Mononuclear cell (primary cell): ENCODE data around the gene WFDC1. TPM values are rescaled to one million over a fixed set of nuclear protein-coding genes. Genes with fewer than 3 reads are reported as not detected.

Experiments
- H3K27me3 ChIP-seq: 2 replicates; pipeline ENCODE4 v1.6.0; 2011; ENCODE audit warnings: low read length, control low read depth; ENCODE audit not compliant: insufficient read depth
- H3K4me1 ChIP-seq: 2 replicates; pipeline ENCODE4 v1.5.1; 2011; ENCODE audit warnings: mild to moderate bottlenecking, low read length, control low read depth; ENCODE audit not compliant: insufficient read depth
- H3K4me3 ChIP-seq: 2 replicates; pipeline ENCODE4 v1.5.1; 2011; ENCODE audit warnings: mild to moderate bottlenecking, low read length, moderate library complexity
- H3K9me3 ChIP-seq: 2 replicates; pipeline ENCODE4 v1.5.1; 2011; ENCODE audit warnings: low read depth, mild to moderate bottlenecking, control low read depth, low read length
- total RNA-seq: library from RNA; depleted of rRNA; stranded (reverse); fragments of >200 nt; gene quantifications from one replicate; pipeline ENCODE4 v1.2.3, GENCODE V29; 2012

The WFDC1 gene
- total RNA-seq, 1 donor: 0.10 TPM

DNA sequence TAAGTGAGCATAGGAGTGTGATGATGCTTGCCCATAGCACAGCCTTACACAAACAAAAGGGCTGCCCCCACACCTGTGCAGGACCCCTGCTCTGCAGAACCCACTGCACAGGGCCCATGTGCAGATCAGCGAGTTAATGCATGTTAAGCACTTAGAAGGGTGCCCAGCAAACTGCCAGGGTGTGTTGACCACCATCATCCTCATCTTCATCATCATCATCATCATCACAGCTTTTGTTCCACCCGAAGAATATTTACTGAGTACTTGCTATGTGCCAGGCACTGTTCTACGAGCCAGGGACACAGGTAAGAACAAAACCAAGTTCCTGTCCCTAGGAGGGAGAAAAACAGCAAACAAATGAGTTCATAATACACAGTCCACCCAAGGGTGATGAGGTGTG lies 11.9 kb downstream of the WFDC1 start:
- Histone ChIP-seq H3K27me3 (no peaks in the 10 kb centered on the region), H3K4me1 (no peaks in the 10 kb centered on the region), H3K4me3 (no peak overlapping the region), H3K9me3 (no peaks in the 10 kb centered on the region)

- H3K27me3 ChIP-seq: peaks cover 4% of the 10 kb centered on the region
- H3K9me3 ChIP-seq: no peaks in the 10 kb centered on the region
- no peaks in the 10 kb centered on the region for H3K4me1 ChIP-seq
Measured at GRCh38 chr16:84307209-84307954, 12.7 kb downstream of the WFDC1 start.

GRCh38 chr16:84308120-84308519 lies 13.4 kb downstream of the WFDC1 start:
- Histone ChIP-seq H3K4me3 (no peak overlapping the region), H3K9me3 (no peaks in the 10 kb centered on the region), H3K27me3 (peaks cover 5% of the 10 kb centered on the region), H3K4me1 (no peaks in the 10 kb centered on the region)

More at GRCh38 chr16:84307209-84307954, 12.7 kb downstream of the WFDC1 start:
- no peak overlapping the region for H3K4me3 ChIP-seq

GRCh38 chr16:84310642-84311041 lies 16.0 kb downstream of the WFDC1 start:
- H3K9me3 ChIP-seq: no peaks in the 10 kb centered on the region
- no peaks in the 10 kb centered on the region for H3K4me1 ChIP-seq
- no peak overlapping the region for H3K4me3 ChIP-seq
- peaks cover 5% of the 10 kb centered on the region for H3K27me3 ChIP-seq

DNA sequence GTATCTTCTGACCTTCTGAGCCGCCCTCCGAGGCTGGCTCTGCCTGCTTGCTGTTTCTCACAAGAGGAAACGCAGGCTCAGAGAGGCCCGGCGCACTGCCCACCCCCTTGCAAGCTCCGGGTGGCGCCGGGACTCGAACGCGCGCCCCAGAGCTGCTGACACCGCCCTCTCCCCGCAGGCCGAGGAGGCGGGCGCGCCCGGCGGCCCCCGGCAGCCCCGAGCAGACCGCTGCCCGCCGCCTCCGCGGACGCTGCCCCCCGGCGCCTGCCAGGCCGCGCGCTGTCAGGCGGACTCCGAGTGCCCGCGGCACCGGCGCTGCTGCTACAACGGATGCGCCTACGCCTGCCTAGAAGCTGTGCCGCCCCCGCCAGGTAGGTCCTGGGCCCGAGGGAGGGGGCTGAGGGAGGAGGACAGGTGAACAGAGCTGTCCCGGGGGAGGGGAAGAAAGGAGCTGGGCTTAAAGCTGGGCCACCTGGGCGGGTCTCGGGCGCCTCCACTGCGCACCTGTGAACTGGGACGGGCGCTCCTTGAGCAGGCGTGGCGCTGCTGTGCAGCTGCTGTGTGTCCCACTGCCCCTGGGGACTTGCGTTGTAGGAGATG lies 18.2 kb downstream of the WFDC1 start:
- H3K4me1 ChIP-seq: no peaks in the 10 kb centered on the region
- no peak overlapping the region for H3K4me3 ChIP-seq
- H3K9me3 ChIP-seq: no peaks in the 10 kb centered on the region
- peaks cover 5% of the 10 kb centered on the region for H3K27me3 ChIP-seq

GRCh38 chr16:84313921-84314320 lies 19.2 kb downstream of the WFDC1 start:
- Histone ChIP-seq H3K9me3 (no peaks in the 10 kb centered on the region), H3K4me1 (no peaks in the 10 kb centered on the region), H3K27me3 (peaks cover 5% of the 10 kb centered on the region), H3K4me3 (no peak overlapping the region)

- Histone ChIP-seq H3K4me3 (no peak overlapping the region), H3K27me3 (peaks cover 5% of the 10 kb centered on the region), H3K4me1 (no peaks in the 10 kb centered on the region), H3K9me3 (no peaks in the 10 kb centered on the region)
Measured at GRCh38 chr16:84314373-84314772, 19.7 kb downstream of the WFDC1 start.

GRCh38 chr16:84314814-84315213 lies 20.1 kb downstream of the WFDC1 start:
- no peak overlapping the region for H3K4me3 ChIP-seq
- H3K9me3 ChIP-seq: no peaks in the 10 kb centered on the region
- no peaks in the 10 kb centered on the region for H3K4me1 ChIP-seq
- peaks cover 5% of the 10 kb centered on the region for H3K27me3 ChIP-seq

- H3K4me1 ChIP-seq: no peaks in the 10 kb centered on the region
- no peak overlapping the region for H3K4me3 ChIP-seq
- no peaks in the 10 kb centered on the region for H3K9me3 ChIP-seq
- peaks cover 5% of the 10 kb centered on the region for H3K27me3 ChIP-seq
Measured at GRCh38 chr16:84315422-84315821, 20.7 kb downstream of the WFDC1 start.

DNA sequence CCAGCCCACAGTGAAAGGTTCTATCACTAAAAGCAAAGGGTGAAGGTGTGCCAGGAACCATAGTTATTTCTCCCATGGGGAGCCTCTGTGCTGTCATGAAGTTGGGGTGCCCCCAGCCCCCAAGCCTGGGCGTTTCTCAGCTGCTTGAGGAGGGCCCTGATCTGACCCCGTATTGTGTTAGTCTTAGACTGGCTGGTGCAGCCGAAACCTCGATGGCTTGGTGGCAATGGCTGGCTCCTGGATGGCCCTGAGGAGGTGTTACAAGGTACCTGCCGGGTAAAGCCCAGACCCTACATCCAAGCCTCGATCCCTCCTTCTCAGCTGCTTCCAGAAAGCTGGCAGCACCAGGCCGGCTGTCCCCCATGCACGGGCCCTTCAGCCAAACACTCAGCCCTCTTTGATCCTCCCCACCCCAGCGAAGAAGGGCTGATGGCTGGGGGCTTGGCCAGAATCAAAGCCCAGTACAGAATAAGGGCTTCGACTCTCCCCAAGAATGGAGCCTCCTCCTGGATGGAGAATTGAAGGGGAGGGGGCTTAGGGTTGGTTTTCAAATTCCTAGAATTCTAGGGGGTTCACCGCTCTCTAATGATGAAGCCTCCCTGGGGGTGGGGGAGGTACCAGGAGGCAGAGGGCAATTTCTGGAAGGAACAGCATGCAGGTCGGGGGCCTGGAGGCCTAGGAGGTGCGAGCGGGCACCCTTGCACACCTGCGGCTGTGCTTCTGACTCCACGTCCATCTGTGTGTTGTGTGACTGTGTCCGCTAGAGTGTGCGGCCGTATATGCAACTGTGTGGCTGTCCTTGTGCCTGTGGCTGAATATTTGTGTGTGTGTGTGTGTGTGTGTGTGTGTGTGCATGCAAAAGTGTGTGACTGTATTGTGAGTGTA lies 23.7 kb downstream of the WFDC1 start:
- H3K9me3 ChIP-seq: no peaks in the 10 kb centered on the region
- H3K27me3 ChIP-seq: no peaks in the 10 kb centered on the region
- no peak overlapping the region for H3K4me3 ChIP-seq
- no peaks in the 10 kb centered on the region for H3K4me1 ChIP-seq

DNA sequence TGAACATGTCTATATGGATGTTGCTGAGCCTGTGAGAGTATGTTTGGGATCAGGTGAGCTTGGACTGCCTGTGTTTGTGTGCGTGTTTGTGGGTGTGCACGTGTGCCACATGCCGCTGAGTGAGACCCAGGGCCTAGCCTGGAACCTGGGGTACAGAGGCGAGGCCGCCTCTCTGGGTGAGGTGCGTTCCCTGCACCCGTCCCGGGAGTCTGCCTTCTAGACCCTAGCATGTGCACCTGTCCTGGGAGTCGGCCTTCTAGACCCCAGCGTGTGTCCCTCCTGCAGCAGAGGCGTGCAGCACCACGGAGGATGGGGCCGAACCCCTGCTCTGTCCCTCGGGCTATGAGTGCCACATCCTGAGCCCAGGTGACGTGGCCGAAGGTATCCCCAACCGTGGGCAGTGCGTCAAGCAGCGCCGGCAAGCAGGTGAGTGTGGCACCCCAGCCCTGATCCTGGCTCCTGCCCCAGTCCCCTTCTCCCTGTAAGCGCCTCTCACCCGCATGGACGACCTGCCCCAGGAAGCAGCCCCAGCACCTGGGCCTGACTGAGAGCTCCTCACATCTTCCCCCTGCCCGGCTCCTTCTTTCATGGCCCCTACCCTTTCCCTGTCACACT lies 24.6 kb downstream of the WFDC1 start:
- no peak overlapping the region for H3K4me3 ChIP-seq
- H3K4me1 ChIP-seq: no peaks in the 10 kb centered on the region
- no peaks in the 10 kb centered on the region for H3K27me3 ChIP-seq
- no peaks in the 10 kb centered on the region for H3K9me3 ChIP-seq

GRCh38 chr16:84320511-84320910 lies 25.8 kb downstream of the WFDC1 start:
- H3K27me3 ChIP-seq: no peaks in the 10 kb centered on the region
- no peaks in the 10 kb centered on the region for H3K4me1 ChIP-seq
- H3K4me3 ChIP-seq: no peak overlapping the region
- no peaks in the 10 kb centered on the region for H3K9me3 ChIP-seq

DNA sequence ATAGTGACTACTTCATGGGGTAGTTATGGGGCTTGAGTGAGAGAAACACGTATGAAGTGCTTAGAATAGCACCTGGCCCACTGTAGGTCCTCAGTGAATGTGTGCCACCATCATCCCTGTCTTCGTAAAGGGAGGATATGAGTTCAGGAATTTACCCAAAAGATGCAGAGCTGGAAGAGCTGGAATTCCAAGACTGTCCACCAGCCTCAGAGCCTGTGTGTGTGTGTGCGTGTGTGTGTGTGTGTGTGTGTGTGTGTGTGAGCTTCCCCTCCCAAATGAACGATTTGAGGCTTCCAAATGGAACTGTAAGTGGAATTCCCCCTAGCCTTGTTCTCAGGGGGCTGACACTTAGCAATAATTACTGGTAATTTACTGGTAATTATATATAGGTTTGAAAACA lies 27.3 kb downstream of the WFDC1 start:
- Histone ChIP-seq H3K4me3 (no peak overlapping the region), H3K27me3 (no peaks in the 10 kb centered on the region), H3K9me3 (no peaks in the 10 kb centered on the region), H3K4me1 (no peaks in the 10 kb centered on the region)

- Histone ChIP-seq H3K4me1 (no peaks in the 10 kb centered on the region), H3K4me3 (no peak overlapping the region), H3K27me3 (no peaks in the 10 kb centered on the region), H3K9me3 (no peaks in the 10 kb centered on the region)
Measured at GRCh38 chr16:84322749-84323148, 28.1 kb downstream of the WFDC1 start.

GRCh38 chr16:84323606-84324005 lies 28.9 kb downstream of the WFDC1 start:
- Histone ChIP-seq H3K9me3 (no peaks in the 10 kb centered on the region), H3K4me3 (no peak overlapping the region), H3K4me1 (no peaks in the 10 kb centered on the region), H3K27me3 (no peaks in the 10 kb centered on the region)
